Measurements from ENCODE around the gene TIMM13. TPM values are rescaled to one million over a fixed set of nuclear protein-coding genes. Genes with fewer than 3 reads are reported as not detected.

TIMM13 gene
- total RNA-seq, 1 donor from 2014 or later: 84.1 TPM

DNA sequence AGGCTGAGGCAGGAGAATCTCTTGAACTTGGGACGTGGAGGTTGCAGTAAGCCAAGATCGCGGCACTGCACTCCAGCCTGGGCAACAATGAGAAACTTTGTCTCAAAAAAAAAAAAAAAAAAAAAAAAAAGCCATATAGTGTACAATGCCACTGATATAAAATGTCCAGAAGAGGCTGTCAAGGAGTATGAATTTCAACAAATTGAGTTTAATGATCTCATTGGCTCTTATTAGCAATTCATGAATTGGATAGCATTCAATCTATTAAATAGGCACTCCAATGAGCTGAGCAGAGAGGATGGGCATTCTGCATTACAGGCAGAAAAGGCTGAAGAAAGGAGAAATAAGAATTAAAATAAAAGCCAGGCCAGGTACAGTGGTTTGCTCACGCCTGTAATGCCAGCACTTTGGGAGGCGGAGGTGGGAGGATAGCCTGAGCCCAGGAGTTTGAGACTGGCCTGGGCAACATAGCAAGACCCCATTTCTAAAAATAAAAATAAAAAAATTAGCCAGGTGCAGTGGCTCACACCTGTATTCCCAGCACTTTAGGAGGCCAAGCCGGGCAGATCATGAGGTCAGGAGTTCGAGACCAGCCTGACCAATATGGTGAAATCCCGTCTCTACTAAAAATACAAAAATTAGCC is 30.1 kb upstream of the TIMM13 start:
- ATAC-seq: no peak
- intact Hi-C loops (cut with micrococcal nuclease): no loop called here
- DNase-seq: no peak

DNA sequence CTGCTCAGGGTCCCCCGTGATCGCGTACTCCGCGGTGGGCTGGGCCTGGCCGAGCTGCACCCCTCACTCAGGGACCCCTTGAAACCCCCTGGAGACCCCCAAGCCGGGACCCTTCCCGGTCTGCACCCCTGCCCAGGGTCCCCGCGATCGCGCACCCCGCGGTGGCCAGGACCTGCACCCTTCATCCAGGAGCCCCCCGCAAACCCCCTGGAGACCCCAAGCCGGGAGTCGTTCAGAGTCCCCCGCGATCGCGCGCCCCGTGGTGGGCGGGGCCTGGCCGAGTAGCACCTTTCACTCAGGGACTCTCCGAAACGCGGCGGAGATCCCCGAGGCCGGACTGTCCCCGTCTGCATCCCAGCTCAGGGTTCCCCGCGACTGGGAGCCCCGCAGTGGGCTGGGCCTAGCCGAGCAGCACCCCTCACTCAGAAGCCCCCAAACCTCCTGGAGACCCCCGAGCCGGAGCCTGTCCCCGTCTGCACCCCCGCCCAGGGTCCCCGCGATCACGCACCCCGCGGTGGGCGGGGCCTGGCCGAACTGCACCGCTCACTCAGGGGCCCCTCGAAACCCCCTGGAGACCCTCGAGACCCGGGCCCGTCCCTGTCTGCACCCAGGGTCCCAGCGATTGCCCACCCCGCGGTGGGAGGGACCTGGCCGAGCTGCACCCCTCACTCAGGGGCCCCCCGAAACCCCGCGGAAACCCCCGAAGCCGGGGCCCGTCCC is 28.6 kb upstream of the TIMM13 start:
- DNase-seq (peak; percentile 56), ATAC-seq (peak; percentile 30)

DNA sequence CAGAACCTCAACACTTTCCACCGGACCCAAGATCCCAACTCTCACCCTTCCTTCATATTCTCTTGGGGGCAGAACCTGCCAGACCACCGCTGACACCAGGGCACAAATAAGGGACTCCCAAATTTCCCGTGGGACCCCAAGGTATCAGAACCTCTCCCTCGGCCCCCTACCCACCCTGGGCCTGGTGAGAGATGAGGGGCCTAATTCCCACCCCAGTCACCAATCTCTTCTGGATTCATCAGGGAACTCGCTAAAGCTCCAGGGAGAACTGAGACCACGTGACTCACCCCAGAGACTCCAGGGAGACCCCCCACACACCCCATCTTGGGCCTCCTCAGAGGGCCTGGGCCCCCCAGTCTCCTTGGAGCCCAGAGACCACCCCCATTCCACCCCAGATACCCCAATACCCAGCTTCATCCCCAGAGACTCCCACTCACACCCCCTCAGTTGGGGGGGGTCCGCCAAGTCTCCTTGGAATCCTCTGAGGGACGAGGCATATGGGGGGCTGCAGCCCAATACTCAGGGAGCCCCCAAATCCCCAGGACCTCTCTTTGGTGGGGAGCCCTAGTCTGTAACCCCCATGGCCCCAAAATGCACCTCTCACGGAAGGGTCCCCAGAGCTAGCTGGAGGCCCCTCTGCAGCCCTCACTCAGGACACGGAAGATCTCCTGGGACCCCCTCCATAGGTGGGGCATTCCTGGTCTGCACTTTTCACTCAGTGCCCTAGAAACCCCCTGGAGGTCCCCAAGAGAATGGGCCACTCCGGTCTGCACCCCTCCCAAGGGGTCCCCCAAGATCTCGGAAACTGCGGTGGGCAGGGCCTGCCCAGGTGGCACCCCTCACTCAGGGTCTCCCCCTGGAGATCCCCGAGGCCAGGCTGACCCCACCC is 27.8 kb upstream of the TIMM13 start:
- no peak for DNase-seq
- ATAC-seq: no peak
- intact Hi-C loops (cut with micrococcal nuclease): no loop called here

More for the DNA sequence above, 28.6 kb upstream of the TIMM13 start:
- intact Hi-C loops (cut with micrococcal nuclease): no loop called here

DNA sequence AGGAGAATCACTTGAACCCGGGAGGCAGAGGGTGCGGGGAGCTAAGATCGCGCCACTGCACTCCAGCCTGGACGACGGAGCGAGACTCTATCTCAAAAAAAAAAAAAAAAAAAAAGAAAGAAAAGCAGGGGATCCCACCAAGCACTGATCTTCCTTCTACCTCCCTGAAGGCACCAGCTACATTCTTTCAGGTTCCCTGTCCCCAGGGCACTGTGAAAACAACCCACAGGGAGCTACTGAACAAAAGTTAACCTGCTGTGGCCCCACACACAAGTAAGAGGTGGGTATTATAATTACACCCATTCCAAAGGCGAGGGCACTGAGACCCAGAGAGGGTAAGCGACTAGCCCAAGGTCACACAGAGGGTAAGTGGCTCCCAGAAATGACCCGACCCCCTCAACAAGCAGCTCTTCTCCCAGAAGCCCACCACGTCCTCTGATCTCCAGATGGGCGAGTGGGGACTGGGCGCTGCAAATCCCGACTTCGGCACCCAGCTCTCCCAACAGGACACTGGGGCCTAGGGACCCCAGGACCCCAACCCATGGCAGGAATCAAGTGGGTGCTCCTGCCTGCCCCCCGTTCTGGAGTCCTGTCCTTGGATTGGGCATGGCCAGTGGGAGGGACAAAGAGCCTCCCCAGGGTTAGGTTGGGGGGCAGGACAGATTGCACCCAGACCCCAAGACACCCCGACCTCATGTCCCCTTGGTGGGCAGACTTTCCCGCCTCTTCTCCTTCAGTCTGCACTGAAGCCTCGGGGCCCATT is 27.0 kb upstream of the TIMM13 start:
- ATAC-seq (no peak), DNase-seq (no peak)
- intact Hi-C loops (cut with micrococcal nuclease): no loop called here

DNA sequence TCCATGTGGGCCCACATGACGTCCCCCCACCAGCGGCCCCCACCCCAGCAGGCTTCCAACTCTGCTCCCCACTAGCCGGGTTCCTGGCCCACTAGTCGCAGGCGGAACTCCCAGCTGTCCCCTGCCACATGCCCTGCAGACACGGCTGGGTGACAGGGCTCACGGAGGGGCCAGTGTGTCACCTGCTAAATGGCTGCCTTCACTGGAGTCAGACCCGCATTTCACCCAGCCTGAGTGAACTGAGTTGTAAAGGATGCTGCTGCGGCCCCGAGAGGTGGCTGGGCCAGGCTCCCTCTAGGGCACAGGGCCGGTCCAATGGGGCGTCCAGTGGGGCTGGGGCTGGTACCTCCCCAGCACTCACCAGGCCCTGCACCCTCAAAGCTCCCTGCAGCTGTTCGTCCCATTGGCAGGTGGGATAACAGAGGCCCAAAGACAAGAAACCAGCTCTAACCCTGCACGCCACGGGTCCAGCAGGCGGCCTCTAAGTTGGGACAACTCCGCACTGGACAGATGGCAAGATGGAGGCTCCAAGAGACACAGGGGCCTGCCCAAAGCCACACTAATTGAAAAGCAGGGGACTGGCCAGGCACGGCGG is 26.1 kb upstream of the TIMM13 start:
- DNase-seq: no peak
- intact Hi-C loops (cut with micrococcal nuclease): no loop called here
- no peak for ATAC-seq

DNA sequence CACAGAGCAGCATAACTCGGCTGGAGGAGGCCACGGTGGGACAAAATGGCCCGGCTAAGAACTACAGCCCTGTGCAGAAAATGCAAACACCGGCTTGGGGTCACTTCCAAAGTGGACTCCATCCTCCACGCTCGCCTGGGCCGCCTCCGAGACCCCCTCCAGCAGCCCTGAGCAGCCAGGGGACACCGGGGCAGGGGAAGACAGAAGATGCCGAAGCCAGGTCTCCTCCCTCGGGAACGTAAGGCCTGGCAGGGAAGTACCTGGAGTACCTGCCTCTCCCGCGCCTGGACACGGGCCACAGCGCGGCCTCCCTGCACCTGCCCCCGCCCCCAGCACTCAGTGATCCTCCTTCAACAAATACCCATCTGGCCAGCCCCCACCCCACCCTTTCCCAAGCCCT is 24.4 kb upstream of the TIMM13 start:
- intact Hi-C loops (cut with micrococcal nuclease): no loop called here
- no peak for DNase-seq
- ATAC-seq: no peak

DNA sequence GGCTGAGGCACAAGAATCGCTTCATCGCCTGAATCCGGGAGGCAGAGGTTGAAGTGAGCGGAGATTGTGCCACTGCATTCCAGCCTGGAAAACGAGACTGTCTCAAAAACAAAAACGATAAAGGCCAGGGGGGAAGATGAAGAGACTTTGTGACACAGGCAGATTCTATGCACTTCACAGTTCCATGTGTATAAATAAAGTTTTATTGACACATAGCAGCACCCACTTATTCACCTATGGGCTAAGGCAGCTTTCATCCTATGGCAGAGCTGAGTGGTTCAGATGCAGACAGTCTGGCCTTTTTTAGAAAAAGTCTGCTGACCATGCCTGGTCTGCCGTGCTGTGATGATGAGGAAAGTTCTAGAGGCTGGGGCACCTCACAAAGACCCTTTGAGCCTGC is 23.8 kb upstream of the TIMM13 start:
- DNase-seq (no peak), ATAC-seq (no peak)
- intact Hi-C loops (cut with micrococcal nuclease): no loop called here

DNA sequence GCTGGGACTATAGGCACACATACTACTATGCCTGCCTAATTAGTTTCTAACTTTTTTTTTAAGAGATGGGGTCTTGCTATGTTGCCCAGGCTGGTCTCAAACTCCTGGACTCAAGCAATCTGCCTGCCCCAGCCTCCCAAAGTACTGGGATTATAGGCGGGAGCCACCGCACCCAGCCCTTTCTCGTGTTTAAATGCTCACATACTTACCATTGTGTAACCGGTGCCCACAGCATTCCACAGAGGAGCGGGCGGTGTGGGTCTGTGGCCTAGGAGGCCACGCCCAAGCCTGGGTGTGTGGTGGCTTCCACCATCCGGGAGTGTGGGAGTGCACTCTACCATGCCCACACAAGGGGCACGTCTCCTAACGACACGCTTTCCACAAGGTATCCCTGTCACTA is 21.6 kb upstream of the TIMM13 start:
- intact Hi-C loops (cut with micrococcal nuclease): no loop called here
- DNase-seq (no peak), ATAC-seq (no peak)

DNA sequence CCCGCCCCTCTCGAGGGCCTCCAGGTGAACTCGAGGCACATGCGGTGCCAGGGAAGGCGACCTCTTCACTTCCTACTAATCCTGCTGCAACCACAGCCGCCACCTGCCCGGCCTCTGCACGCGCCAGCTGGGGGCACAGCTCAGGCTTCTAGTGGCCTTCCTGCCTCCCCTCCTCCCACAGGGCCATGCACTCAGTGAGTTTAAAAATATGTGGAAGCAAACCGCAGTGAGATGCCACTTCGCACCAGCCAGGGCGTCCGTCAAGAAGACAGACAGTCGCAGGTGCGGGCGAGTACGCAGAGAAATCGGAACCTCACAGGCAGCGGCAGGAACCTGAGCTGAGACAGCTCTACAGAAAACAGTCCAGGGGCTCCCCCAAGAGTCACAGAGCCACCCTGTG is 19.0 kb upstream of the TIMM13 start:
- ATAC-seq (no peak), DNase-seq (no peak)
- intact Hi-C loops (cut with micrococcal nuclease): no loop called here

DNA sequence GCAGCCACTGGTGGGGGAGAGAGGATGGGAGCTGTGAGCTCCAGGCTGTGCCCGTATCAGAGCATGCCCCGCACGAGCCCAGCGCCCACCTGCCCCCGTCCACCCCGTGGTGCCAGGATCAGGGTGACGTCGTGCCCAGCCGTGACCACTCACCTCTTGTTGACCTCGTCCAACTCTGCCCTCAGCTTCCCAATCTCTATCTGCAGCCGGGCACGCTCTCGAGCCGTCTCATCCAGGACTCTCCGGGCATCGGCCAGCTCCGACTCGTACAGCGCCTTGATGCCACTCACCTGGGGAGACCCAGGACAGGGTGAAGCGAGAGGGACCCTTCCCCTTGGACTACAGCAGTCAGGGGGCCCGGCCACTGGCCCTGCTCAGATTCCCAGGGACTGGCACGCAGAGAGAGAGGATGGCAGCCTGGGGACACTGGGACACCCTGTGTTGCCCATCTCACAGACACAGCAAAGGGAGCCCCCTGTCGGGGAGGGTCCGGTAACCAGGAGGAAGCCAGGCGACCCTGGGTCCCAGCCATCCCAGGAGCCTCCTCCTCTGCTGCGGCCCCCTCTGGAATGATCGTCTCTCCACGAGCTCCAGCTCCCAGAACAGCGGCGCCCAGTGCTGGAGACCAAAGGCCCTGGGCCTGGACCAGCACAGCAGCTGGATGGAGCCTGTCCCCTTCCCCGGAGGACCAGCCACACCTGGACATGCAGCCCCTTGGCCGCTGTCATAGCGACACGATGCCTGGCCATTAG is 17.0 kb upstream of the TIMM13 start:
- no peak for DNase-seq
- no peak for ATAC-seq
- intact Hi-C loops (cut with micrococcal nuclease): no loop called here

DNA sequence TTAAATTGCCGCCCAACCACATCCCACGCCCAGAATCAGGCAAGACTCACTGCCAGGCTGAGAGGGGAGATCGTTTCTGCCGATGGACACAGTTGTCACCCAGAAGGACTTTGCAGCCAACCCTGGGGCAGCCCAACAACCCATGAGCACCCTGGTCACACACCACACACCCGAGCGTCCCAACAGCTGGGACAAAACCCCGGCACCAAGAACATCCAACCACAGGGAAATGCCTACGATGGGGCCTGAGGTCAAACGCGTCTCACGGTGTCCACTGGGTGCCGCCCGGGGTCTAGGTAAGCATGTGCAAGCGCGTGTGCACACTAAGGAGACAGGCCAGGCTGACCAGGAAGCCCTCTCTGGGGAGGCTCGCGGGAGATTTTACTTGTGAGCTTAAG is 16.4 kb upstream of the TIMM13 start:
- no peak for DNase-seq
- no peak for ATAC-seq
- intact Hi-C loops (cut with micrococcal nuclease): no loop called here

DNA sequence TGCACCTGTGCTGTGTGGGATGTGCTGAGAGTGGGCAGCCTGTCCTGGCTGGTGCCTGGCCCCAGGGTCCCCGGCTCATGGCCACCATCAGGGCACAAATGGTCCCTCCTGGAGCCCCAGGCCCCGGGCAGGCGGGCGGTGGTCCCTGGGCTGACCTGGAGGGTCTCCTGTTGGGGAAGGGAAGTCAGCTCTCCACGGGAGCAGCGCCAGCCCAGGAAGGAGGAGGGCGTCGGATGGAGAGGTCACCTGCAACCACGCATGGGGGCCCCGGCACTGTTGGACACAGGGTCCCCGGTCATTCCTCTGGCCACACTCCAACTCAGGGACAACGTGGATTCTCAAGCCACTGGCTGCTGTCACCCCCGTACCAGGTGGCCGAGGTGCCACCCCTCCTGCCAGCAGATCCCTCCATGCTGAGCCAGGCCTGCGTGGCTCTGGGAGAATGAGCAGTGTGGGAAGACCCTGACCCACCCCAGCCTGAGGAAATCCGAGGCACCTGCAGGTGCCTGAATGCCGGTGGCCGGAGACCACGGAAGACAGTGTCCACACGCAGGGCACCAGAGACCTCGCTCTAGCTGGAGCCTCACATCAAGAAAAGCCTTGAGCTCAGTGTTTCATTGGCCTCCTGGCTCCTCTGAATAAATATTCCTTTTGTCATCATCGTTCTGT is 15.9 kb upstream of the TIMM13 start:
- intact Hi-C loops (cut with micrococcal nuclease): no loop called here
- ATAC-seq (no peak), DNase-seq (no peak)

DNA sequence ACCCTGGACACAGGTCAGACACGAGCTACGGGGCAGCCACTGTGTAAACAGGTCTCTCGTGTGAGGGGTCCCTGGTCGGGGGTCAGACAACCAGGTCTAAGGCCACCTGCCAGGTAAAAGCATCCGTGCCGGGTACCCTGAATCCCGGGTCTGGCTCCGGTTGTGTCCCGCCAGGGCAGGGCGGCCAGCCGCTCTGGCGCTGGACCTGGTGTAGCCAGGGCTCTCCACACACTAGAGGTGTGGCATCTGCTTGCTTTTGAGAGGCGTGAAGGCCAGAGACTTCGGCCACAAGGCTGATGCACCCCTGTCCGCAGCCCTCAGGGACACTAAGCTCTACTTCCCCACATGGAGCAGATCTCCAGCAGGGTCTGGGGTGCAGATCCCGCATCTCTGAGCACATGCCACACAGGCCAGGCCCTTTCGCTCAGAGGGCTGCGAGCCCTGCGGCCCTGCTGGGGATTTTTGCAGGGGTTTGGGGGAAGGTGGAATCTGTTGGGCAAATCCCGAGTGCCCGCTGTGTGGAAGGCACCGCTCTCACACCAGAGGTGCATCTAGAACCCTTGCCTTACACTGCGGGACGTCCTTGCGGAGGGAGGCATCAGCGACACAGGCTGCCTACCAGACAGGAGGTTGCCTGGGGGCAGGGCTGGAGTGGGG is 13.8 kb upstream of the TIMM13 start:
- ATAC-seq (no peak), DNase-seq (no peak)
- intact Hi-C loops (cut with micrococcal nuclease): no loop called here

DNA sequence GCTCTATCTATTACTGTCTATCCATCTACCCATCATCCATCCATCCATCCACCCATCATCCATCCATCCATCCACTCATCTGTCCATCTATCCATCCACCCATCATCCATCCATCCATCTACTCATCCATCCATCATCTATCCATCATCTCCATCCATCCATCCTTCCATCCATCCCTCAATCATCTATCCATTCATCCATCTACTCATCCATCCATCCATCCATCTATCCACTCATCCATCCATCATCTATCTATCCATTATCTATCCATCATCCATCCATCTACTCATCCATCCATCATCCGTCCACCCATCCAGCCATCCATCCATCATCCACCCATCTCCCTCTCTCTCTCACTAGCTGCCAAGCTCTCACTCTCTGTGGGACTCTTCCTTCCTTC is 13.1 kb upstream of the TIMM13 start:
- intact Hi-C loops (cut with micrococcal nuclease): no loop called here
- no peak for ATAC-seq

DNA sequence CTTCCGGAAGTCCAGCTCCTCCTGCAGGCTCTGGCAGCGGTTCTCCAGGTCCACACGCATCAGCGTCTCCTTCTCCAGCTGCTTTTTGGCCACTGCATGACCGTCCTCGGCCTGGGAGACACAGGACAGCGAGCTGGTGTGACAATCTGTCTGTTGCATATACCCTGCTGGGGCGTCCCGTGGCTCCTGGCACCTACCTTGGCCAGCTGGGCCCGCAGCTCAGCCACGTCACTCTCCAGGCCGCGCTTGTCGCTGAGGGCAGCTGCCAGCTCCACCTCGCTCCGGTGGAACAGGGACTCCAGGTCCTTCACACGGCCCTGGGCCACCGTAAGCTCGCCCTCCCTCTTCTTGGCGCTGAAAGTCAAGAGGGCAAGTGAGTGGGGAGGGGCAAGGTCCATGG is 10.8 kb upstream of the TIMM13 start:
- no peak for ATAC-seq
- DNase-seq: no peak
- intact Hi-C loops (cut with micrococcal nuclease): no loop called here

More for the DNA sequence above, 13.1 kb upstream of the TIMM13 start:
- no peak for DNase-seq

DNA sequence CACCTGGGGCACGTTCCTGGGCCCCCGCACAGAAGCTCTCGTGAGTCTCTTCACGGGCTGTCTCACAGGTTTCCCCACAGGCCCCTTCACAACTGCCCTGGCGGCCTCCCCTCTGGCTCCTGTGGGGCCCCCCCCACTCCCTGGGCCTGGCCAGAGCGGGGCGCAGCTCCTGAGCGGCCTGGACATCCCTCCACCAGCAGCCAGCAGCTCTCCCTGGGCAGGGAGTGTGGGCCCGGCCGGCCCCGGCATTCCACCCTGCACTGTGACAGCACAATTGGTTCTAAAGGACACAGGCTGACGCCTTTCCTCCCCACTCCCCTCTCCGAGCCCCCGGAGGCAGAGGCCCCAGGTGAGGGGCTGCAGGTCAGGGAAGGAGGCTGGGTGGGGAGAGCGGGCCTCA is 9.5 kb upstream of the TIMM13 start:
- intact Hi-C loops (cut with micrococcal nuclease): no loop called here
- ATAC-seq: no peak
- no peak for DNase-seq

DNA sequence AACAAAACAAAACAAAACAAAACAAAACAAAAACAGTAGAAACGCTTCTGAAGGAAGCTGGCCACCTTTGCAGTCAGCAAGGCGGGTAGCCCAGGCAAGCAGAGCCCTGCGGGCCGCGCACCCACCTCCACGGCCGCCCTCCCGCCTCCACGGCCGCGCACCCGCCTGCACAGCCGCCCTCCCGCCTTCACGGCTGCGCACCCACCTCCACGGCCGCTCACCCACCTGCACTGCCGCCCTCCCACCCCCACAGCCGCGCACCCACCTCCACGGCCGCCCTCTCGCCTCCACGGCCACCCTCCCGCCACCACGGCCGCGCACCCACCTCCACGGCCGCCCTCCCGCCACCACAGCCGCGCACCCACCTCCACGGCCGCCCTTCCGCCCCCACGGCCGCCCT is 9.0 kb upstream of the TIMM13 start:
- ATAC-seq: no peak
- intact Hi-C loops (cut with micrococcal nuclease): no loop called here
- no peak for DNase-seq

Data from left ventricle myocardium superior (tissue), 1 donor.